ENCODE results near the gene TUBB8B. TPM values are rescaled to one million over a fixed set of nuclear protein-coding genes. Genes with fewer than 3 reads are reported as not detected.
"Not testable (repeated sequence)": the region's sequence is repeated elsewhere in the genome, so short reads cannot be mapped to it uniquely, and the experiment has no call there.

TUBB8B gene
- total RNA-seq, result under 1 TPM in 1 of 4 donors, not detected in 3; 0.78 TPM

GRCh38 chr18:49176-49665 is at the start of gene TUBB8B:
Gene TUBB8B (minus strand): TSS chr18:49615. CDS start chr18:49557, 58 bp downstream.
- H3K36me3 ChIP-seq, H3K4me1 ChIP-seq, H3K4me3 ChIP-seq, H3K27me3 ChIP-seq, H3K27ac ChIP-seq, ATAC-seq, H3K9me3 ChIP-seq: not testable (repeated sequence)
- WGBS, 2 donors (ENCODE audit: low coverage in 1 of 2), result 66% methylated on average over 10 of the region's 37 CpGs; no CpG with 5 or more reads in 1 of the 2 donors

GRCh38 chr18:97252-97914 is 48.0 kb upstream of the TUBB8B start:
- no CpG with 5 or more reads among the region's 31 CpGs for WGBS, 2 donors (ENCODE audit: low coverage in 1 of 2)
- not testable (repeated sequence) for H3K36me3 ChIP-seq, H3K4me1 ChIP-seq, H3K27ac ChIP-seq, H3K4me3 ChIP-seq, H3K9me3 ChIP-seq, H3K27me3 ChIP-seq, ATAC-seq

GRCh38 chr18:96767-97131 is 47.3 kb upstream of the TUBB8B start:
- not testable (repeated sequence) for H3K4me3 ChIP-seq, H3K36me3 ChIP-seq, H3K27ac ChIP-seq, H3K4me1 ChIP-seq, ATAC-seq, H3K27me3 ChIP-seq, H3K9me3 ChIP-seq
- WGBS, 2 donors (ENCODE audit: low coverage in 1 of 2), result no CpG with 5 or more reads among the region's 20 CpGs

GRCh38 chr18:96101-96766 is 46.8 kb upstream of the TUBB8B start:
- H3K4me3 ChIP-seq, H3K9me3 ChIP-seq, H3K27ac ChIP-seq, H3K4me1 ChIP-seq, H3K36me3 ChIP-seq, ATAC-seq, H3K27me3 ChIP-seq: not testable (repeated sequence)
- WGBS, 2 donors (ENCODE audit: low coverage in 1 of 2), result no CpG with 5 or more reads among the region's 37 CpGs

- H3K9me3 ChIP-seq, H3K36me3 ChIP-seq, H3K27ac ChIP-seq, ATAC-seq, H3K4me1 ChIP-seq, H3K4me3 ChIP-seq, H3K27me3 ChIP-seq: not testable (repeated sequence)
- WGBS, 2 donors (ENCODE audit: low coverage in 1 of 2), result 83% methylated on average over 13 of the region's 18 CpGs; no CpG with 5 or more reads in 1 of the 2 donors
Measured at GRCh38 chr18:95580-95979, 46.2 kb upstream of the TUBB8B start.

GRCh38 chr18:93897-94408 is 44.5 kb upstream of the TUBB8B start:
- not testable (repeated sequence) for H3K9me3 ChIP-seq, ATAC-seq, H3K4me1 ChIP-seq, H3K4me3 ChIP-seq, H3K27ac ChIP-seq, H3K36me3 ChIP-seq, H3K27me3 ChIP-seq
- WGBS, 2 donors (ENCODE audit: low coverage in 1 of 2), result 65 to 75% methylated on average over 4 to 5 of the region's 6 CpGs

- H3K9me3 ChIP-seq, ATAC-seq, H3K27ac ChIP-seq, H3K4me3 ChIP-seq, H3K36me3 ChIP-seq, H3K27me3 ChIP-seq, H3K4me1 ChIP-seq: not testable (repeated sequence)
- WGBS, 2 donors (ENCODE audit: low coverage in 1 of 2), result 90% methylated on average over 1 of the region's 1 CpG; no CpG with 5 or more reads in 1 of the 2 donors
Measured at GRCh38 chr18:91561-91960, 42.1 kb upstream of the TUBB8B start.

GRCh38 chr18:90396-91193 is 41.2 kb upstream of the TUBB8B start:
- not testable (repeated sequence) for H3K36me3 ChIP-seq, H3K9me3 ChIP-seq, H3K4me3 ChIP-seq, ATAC-seq, H3K27me3 ChIP-seq, H3K27ac ChIP-seq, H3K4me1 ChIP-seq
- 49 to 76% methylated on average over 5 to 10 of the region's 17 CpGs for WGBS, 2 donors (ENCODE audit: low coverage in 1 of 2)

- not testable (repeated sequence) for H3K4me1 ChIP-seq, H3K36me3 ChIP-seq, ATAC-seq, H3K9me3 ChIP-seq, H3K4me3 ChIP-seq, H3K27me3 ChIP-seq, H3K27ac ChIP-seq
- no CpG with 5 or more reads among the region's 6 CpGs for WGBS, 2 donors (ENCODE audit: low coverage in 1 of 2)
Measured at GRCh38 chr18:89124-89523, 39.7 kb upstream of the TUBB8B start.

- not testable (repeated sequence) for H3K27ac ChIP-seq, H3K9me3 ChIP-seq, H3K4me3 ChIP-seq, H3K4me1 ChIP-seq, H3K27me3 ChIP-seq, H3K36me3 ChIP-seq, ATAC-seq
- WGBS, 2 donors (ENCODE audit: low coverage in 1 of 2), result 14 to 25% methylated on average over 1 of the region's 12 CpGs
Measured at GRCh38 chr18:84801-85200, 35.4 kb upstream of the TUBB8B start.

- peaks cover 10% of the 10 kb centered on the region for H3K27me3 ChIP-seq
- WGBS, 2 donors (ENCODE audit: low coverage in 1 of 2), result 79 to 80% methylated on average over 1 to 6 of the region's 11 CpGs
- not testable (repeated sequence) for H3K4me3 ChIP-seq, H3K4me1 ChIP-seq, H3K36me3 ChIP-seq, H3K27ac ChIP-seq, ATAC-seq, H3K9me3 ChIP-seq
Measured at GRCh38 chr18:82626-83209, 33.3 kb upstream of the TUBB8B start.

GRCh38 chr18:80881-81280 is 31.5 kb upstream of the TUBB8B start:
- H3K4me1 ChIP-seq, ATAC-seq, H3K36me3 ChIP-seq, H3K27ac ChIP-seq, H3K4me3 ChIP-seq, H3K9me3 ChIP-seq: not testable (repeated sequence)
- H3K27me3 ChIP-seq, result peaks cover 12% of the 10 kb centered on the region
- WGBS, 2 donors (ENCODE audit: low coverage in 1 of 2), result no CpG with 5 or more reads among the region's 2 CpGs

- no CpG with 5 or more reads among the region's 6 CpGs for WGBS, 2 donors (ENCODE audit: low coverage in 1 of 2)
- H3K36me3 ChIP-seq, result not testable (repeated sequence)
Measured at GRCh38 chr18:80202-80601, 30.8 kb upstream of the TUBB8B start.

More at GRCh38 chr18:80202-80601, 30.8 kb upstream of the TUBB8B start:
- H3K4me3 ChIP-seq, ATAC-seq, H3K27ac ChIP-seq, H3K4me1 ChIP-seq, H3K9me3 ChIP-seq: not testable (repeated sequence)
- peaks cover 19% of the 10 kb centered on the region for H3K27me3 ChIP-seq

All from gastroesophageal sphincter (tissue), 4 donors.